BJ (cell line): ENCODE results near the gene SLITRK6. TPM values are rescaled to one million over a fixed set of nuclear protein-coding genes. Genes with fewer than 3 reads are reported as not detected.
"Not testable (repeated sequence)": the region's sequence is repeated elsewhere in the genome, so short reads cannot be mapped to it uniquely, and the experiment has no call there.

Experiments
- CTCF ChIA-PET: fragments of 350-600 bp; formaldehyde crosslinking; extraction: SDS; loops from one replicate; lab custom pipeline; 2021; ENCODE audit warnings: antibody characterized with exemption, inconsistent platforms; lab: Yijun Ruan, JAX
- POLR2A ChIA-PET: fragments of 300-600 bp; sonication (Branson Sonifier 250); formaldehyde crosslinking; extraction: SDS; loops from one replicate; lab custom pipeline; 2021; ENCODE audit warnings: antibody characterized with exemption; lab: Charles Lee
- DNase-seq: peaks from one replicate; pipeline ENCODE4 v3.0.0-alpha.2; 2011; ENCODE audit warnings: low read depth
- H3K27me3 ChIP-seq: 2 replicates; pipeline ENCODE4 v1.6.0; 2011; ENCODE audit warnings: low read length; ENCODE audit not compliant: control insufficient read depth, insufficient read depth
- H3K36me3 ChIP-seq: 2 replicates; pipeline ENCODE4 v1.5.1; 2011; ENCODE audit warnings: low read length; ENCODE audit not compliant: control insufficient read depth, insufficient read depth
- H3K4me3 ChIP-seq: 2 replicates; pipeline ENCODE4 v1.5.1; 2011; ENCODE audit warnings: low read depth, mild to moderate bottlenecking, control low read depth, low read length
- polyA plus RNA-seq: library from polyadenylated mRNA; depleted of rRNA; stranded (reverse); fragments of >200 nt; gene quantifications from 2 replicates; pipeline ENCODE4 v1.2.3, GENCODE V29; 2011
- TF ChIP-seq, protein P1 (sequence below): IDR thresholded peaks from 2 replicates; pipeline ENCODE4 v1.5.1; 2011; ENCODE audit warnings: low read depth, mild to moderate bottlenecking, control low read depth, inconsistent platforms, low read length, moderate library complexity; ENCODE audit not compliant: insufficient read depth

Gene SLITRK6
- polyA plus RNA-seq, 1 experiment: 0.31 TPM

DNA sequence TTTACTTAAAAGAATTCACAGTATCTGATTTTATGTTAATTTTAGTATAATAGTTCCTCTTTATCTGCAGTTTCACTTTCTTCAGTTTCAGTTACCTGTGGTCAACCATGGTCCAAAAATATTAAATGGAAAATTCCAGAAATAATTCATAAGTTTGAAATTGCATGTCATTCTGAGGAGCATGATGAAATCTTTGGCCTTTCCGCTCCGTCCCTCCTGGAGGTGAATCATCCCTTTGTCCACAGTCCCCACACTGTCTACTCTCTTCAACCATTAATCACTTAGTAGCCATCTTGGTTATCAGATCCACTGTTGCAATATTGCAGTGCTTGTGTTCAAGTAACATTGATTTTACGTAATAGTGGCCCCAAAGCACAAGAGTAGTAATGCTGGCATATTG is 26.9 kb downstream of the SLITRK6 start:
- no peaks in the 10 kb centered on the region for H3K36me3 ChIP-seq
- H3K27me3 ChIP-seq: no peaks in the 10 kb centered on the region
- CTCF ChIA-PET: interaction anchor here (1.0 kb wide), 1 partner anchor 10 kb away, joined by 3 read pairs; no protein-coding TSS in a partner anchor
- H3K4me3 ChIP-seq: no peak overlapping the region
- TF ChIP-seq, protein P1, sequence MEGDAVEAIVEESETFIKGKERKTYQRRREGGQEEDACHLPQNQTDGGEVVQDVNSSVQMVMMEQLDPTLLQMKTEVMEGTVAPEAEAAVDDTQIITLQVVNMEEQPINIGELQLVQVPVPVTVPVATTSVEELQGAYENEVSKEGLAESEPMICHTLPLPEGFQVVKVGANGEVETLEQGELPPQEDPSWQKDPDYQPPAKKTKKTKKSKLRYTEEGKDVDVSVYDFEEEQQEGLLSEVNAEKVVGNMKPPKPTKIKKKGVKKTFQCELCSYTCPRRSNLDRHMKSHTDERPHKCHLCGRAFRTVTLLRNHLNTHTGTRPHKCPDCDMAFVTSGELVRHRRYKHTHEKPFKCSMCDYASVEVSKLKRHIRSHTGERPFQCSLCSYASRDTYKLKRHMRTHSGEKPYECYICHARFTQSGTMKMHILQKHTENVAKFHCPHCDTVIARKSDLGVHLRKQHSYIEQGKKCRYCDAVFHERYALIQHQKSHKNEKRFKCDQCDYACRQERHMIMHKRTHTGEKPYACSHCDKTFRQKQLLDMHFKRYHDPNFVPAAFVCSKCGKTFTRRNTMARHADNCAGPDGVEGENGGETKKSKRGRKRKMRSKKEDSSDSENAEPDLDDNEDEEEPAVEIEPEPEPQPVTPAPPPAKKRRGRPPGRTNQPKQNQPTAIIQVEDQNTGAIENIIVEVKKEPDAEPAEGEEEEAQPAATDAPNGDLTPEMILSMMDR: no peak
- POLR2A ChIA-PET: no interaction called here
- no peak for DNase-seq

DNA sequence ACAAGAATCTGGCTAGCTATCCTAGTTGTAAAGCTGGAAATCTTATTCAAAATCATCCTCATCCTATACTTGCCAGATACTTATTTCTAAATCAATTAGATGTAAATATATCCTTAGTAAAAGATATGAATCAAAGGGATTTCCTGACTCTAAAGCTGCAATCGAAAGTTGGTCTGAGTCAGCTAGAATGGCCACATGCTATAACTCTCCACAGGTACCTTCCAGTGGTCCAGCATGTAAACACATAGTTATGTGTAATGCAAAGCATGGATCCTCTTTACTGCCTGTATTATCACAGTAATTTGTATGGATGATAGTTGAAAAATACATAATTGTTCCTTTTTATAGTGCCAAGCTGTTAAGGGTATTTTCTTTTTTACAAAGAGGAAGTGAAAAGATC is 27.4 kb downstream of the SLITRK6 start:
- TF ChIP-seq, protein P1: no peak
- DNase-seq: no peak
- H3K36me3 ChIP-seq: no peaks in the 10 kb centered on the region
- CTCF ChIA-PET: interaction anchor here (1.0 kb wide), 1 partner anchor 10 kb away, joined by 3 read pairs; no protein-coding TSS in a partner anchor
- H3K27me3 ChIP-seq: no peaks in the 10 kb centered on the region
- POLR2A ChIA-PET: no interaction called here
- H3K4me3 ChIP-seq: no peak overlapping the region

DNA sequence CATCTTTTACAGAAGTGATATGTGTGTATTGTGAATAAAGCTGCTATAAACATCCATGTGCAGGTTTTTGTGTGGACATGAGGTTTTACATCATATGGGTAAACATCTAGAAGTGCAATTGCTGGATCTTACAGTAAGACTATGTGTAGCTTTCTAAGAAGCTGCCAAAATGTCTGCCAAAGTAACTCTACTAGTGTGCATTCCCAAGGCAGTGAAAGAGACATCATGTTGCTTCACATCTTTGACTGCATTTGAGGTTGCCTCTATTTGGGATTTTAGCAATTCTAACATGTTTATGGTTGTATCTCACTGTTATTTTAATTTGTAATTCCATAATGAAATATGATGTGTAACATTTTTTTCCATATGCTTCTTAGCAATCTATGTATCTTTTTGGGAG is 30.3 kb downstream of the SLITRK6 start:
- Histone ChIP-seq H3K36me3 (no peaks in the 10 kb centered on the region), H3K27me3 (no peaks in the 10 kb centered on the region), H3K4me3 (no peak overlapping the region)
- DNase-seq: no peak
- CTCF ChIA-PET: no interaction called here
- TF ChIP-seq, protein P1: no peak
- POLR2A ChIA-PET: no interaction called here

DNA sequence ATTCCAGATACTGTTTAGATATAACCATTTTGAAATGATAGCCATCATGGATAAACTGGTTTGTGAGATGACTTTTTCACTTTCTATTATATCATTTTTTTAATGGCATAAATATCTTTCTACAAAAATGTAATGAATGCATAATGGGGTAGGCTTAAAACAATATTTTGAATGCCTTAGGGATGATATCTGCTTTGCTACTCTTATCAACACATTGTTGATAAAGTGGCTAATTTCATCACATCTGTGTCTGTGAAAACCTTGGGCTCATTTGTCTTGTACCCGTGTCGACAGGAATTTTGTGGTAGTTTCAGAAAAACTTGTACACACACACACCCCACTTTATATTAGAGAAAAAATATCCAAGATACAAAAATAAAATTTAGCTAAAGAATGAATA is 44.1 kb downstream of the SLITRK6 start:
- TF ChIP-seq, protein P1: no peak
- no peak for DNase-seq
- Histone ChIP-seq H3K27me3 (no peaks in the 10 kb centered on the region), H3K4me3 (no peak overlapping the region), H3K36me3 (no peaks in the 10 kb centered on the region)
- ChIA-PET POLR2A (no interaction called here), CTCF (no interaction called here)

DNA sequence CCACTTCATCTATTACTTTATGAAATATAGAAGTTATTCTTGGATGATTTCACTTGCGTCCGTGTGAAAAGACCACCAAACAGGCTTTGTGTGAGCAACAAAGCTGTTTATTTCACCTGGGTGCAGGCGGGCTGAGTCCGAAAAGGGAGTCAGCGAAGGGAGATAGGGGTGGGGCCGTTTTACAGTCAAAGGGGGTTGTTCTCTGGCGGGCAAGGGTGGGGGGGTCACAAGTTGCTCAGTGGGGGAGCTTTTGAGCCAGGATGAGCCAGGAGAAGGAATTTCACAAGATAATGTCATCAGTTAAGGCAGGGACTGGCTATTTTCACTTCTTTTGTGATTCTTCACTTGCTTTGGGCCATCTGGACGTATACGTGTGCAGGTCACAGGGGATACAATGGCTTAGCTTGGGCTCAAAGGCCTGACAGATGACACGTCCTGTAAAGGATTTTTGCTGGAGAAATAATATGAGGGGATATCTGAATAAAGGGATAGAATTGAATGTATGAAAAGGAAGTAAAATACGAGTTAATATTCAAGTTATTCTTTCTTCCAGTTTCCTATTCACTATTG is 55.9 kb downstream of the SLITRK6 start:
- CTCF ChIA-PET, H3K4me3 ChIP-seq, POLR2A ChIA-PET, H3K27me3 ChIP-seq, DNase-seq, H3K36me3 ChIP-seq: not testable (repeated sequence)
